Heart left ventricle (tissue), 16 donors: ENCODE results near the gene MAML1. TPM values are rescaled to one million over a fixed set of nuclear protein-coding genes. Genes with fewer than 3 reads are reported as not detected.
"Not testable (repeated sequence)": the region's sequence is repeated elsewhere in the genome, so short reads cannot be mapped to it uniquely, and the experiment has no call there.

Experiments used
- ATAC-seq, 4 donors: fragments of 200-7000 bp; cut with Tn5 transposase; one replicate each; pipeline ENCODE4 v1.9.1; 2020 to 2022; ENCODE audit warnings: moderate library complexity in 4 of 4, mild to moderate bottlenecking in 3 of 4, moderate number of reproducible peaks in 1 of 4
- DNase-seq, 5 donors: peaks; one replicate each; pipeline ENCODE4 v3.0.0-alpha.2; 2020
- H3K27ac ChIP-seq, 12 donors: fragments of 200-600 bp; sonication (generic) in 4 of 12; one replicate each; pipeline versions ENCODE4 v1.5.0 to v1.8.0; 2016 to 2022; ENCODE audit warnings: mild to moderate bottlenecking in 2 of 12
- H3K27me3 ChIP-seq, 9 donors: fragments of 200-600 bp; sonication (generic) in 2 of 9; one replicate each; pipeline versions ENCODE4 v1.5.1 to v1.8.0; 2016 to 2022; ENCODE audit warnings: mild to moderate bottlenecking in 3 of 9
- H3K36me3 ChIP-seq, 9 donors: fragments of 200-600 bp; sonication (generic) in 2 of 9; one replicate each; pipeline versions ENCODE4 v1.5.0 to v1.8.0; 2018 to 2022; ENCODE audit warnings: mild to moderate bottlenecking in 2 of 9
- H3K4me1 ChIP-seq, 12 donors: fragments of 200-600 bp; sonication (generic) in 4 of 12; one replicate each; pipeline versions ENCODE4 v1.5.0 to v1.8.0; 2016 to 2022; ENCODE audit warnings: mild to moderate bottlenecking in 3 of 12
- H3K4me3 ChIP-seq, 12 donors: fragments of 200-600 bp; sonication (generic) in 4 of 12; one replicate each; pipeline versions ENCODE4 v1.5.0 to v1.8.0; 2017 to 2022; ENCODE audit warnings: mild to moderate bottlenecking in 9 of 12, moderate library complexity in 4 of 12
- H3K9me3 ChIP-seq, 12 donors: fragments of 200-600 bp; sonication (generic) in 4 of 12; one replicate each; pipeline versions ENCODE4 v1.5.0 to v1.8.0; 2016 to 2022; ENCODE audit warnings: mild to moderate bottlenecking in 1 of 12
- POLR2A ChIP-seq, 2 donors: fragments of 450-650 bp; IDR thresholded peaks; one replicate each; pipeline ENCODE4 v1.6.1; 2017; ENCODE audit warnings: antibody characterized with exemption in 2 of 2, mild to moderate bottlenecking in 2 of 2, moderate library complexity in 2 of 2
- WGBS, 4 donors: extraction: QIAGEN DNeasy Blood & Tissue Kit in 2 of 4; methylation state at CpG; one replicate each; pipeline versions ENCODE4 v1.1.5 to v1.1.7; 2013 to 2018; 5-methylcytosine and 5-hydroxymethylcytosine counted together
- intact Hi-C, 10 donors: fragments of 100-400 bp; cut with DNase I; formaldehyde crosslinking; loops; one replicate each; pipeline versions ENCODE4 v1.11.1 to v1.14.2; 2022
- polyA plus RNA-seq, 2 donors: library from polyadenylated mRNA; stranded (reverse); fragments of 200-250 nt; gene quantifications; one replicate each; pipeline ENCODE4 v1.2.3, GENCODE V29; 2013
- total RNA-seq, 9 donors: library from RNA; depleted of rRNA in 2 of 9; stranded (reverse); fragments of >200 nt in 2 of 9; fragmentation: NEBNext Ultra II Directional in 3 of 9; extraction: Animal tissue kit (Norgen Biotek cat#: 25700) in 3 of 9; gene quantifications; one replicate each; pipeline versions ENCODE4 v1.1.0 to v1.2.4, GENCODE V29; 2016 to 2023
- TF ChIP-seq, protein P1 (sequence below), 12 donors: fragments of 200-600 bp; sonication (generic) in 4 of 12; IDR thresholded peaks; one replicate each; pipeline versions ENCODE4 v1.5.0 to v1.8.0; 2018 to 2022; ENCODE audit warnings: antibody characterized with exemption in 12 of 12, mild to moderate bottlenecking in 5 of 12
- donor health status: ischemic (EF 13 %, LVEDD 7.1; RV severe dilation, severe dysfunction).
- donor health status: healthy with polysubstance abuse.
- donor health status: DM: no; HTN: yes; CAD: no.
- donor health status: DM: no; HTN: no; CAD: no.
- donor health status: ischemic (EF 25% LVEDD 6.9; RV normal size, moderate dysfunction).
- donor health status: ischemic (EF 25% LVEDD 5.7; RV mildly dilated, moderate dysfunction).
- donor health status: healthy.
- donor health status: DM: yes; HTN: yes; CAD: no.
- donor health status: ischemic (EF 35%, LVEDD 5.7; RV mildly dilated, moderate dysfunction).
- donor health status: nonischemic (EF 11% LVEDD 7.7; RV severe dilation, severe dysfunction).
- donor health status: DM: yes; HTN: yes; CAD: no.
- donor health status: PGD.
- donor health status: ischemic (EF 29% LVEDD 5.4; RV normal size, mild dysfunction).
- donor health status: nonischemic (EF 23%, LVEDD 6.1; RV moderate dilation, normal function).

MAML1 gene
- total and polyA plus RNA-seq, 11 donors, result 6.9 to 18.0 (median 11.8) TPM

DNA sequence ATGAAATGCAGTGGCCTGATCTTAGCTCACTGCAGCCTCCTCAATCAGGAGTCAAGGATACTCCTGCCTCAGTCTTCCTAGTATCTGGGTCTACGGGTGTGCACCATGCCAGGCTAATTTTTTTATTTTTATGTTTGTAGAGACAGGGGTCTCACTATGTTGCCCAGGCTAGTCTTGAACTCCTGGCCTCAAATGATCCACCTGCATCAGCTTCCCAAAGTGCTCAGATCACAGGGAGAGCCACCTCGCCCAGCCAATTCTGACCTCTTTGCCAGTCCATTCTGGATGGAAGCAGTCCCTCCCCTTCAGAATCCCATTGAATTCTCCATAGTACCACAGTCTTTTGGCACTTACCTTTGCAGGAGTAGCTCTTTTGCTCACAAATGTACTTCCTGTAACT is 35.5 kb upstream of the MAML1 start:
- H3K4me1 ChIP-seq, result peaks cover 0 to 41% (median 23%) of the 10 kb centered on the region in 12 donors
- WGBS, 4 donors, result 68 to 100% (median 99%) methylated on average over 2 of the region's 2 CpGs
- H3K36me3 ChIP-seq, result peaks cover 0 to 5% (median 0%) of the 10 kb centered on the region in 9 donors
- TF ChIP-seq POLR2A (IDR thresholded peaks at IDR 0.05), result no peak
- TF ChIP-seq, protein P1, sequence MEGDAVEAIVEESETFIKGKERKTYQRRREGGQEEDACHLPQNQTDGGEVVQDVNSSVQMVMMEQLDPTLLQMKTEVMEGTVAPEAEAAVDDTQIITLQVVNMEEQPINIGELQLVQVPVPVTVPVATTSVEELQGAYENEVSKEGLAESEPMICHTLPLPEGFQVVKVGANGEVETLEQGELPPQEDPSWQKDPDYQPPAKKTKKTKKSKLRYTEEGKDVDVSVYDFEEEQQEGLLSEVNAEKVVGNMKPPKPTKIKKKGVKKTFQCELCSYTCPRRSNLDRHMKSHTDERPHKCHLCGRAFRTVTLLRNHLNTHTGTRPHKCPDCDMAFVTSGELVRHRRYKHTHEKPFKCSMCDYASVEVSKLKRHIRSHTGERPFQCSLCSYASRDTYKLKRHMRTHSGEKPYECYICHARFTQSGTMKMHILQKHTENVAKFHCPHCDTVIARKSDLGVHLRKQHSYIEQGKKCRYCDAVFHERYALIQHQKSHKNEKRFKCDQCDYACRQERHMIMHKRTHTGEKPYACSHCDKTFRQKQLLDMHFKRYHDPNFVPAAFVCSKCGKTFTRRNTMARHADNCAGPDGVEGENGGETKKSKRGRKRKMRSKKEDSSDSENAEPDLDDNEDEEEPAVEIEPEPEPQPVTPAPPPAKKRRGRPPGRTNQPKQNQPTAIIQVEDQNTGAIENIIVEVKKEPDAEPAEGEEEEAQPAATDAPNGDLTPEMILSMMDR (IDR thresholded peaks at IDR 0.05), result no peak
- no peak for ATAC-seq
- intact Hi-C loops, result no loop called here
- no peak for DNase-seq
- H3K4me3 ChIP-seq, result no peak overlapping the region
- H3K27me3 ChIP-seq, result no peaks in the 10 kb centered on the region
- H3K27ac ChIP-seq, result peak overlapping the region in 11 of 12 donors; percentile 85 to 98 (median 96)
- no peaks in the 10 kb centered on the region for H3K9me3 ChIP-seq

GRCh38 chr5:179697543-179697942 is 35.1 kb upstream of the MAML1 start:
- H3K36me3 ChIP-seq, H3K27me3 ChIP-seq, DNase-seq, H3K9me3 ChIP-seq, intact Hi-C loops, ATAC-seq: not testable (repeated sequence)
- peak overlapping the region; percentile 64 to 98 (median 94) for H3K27ac ChIP-seq
- H3K4me3 ChIP-seq, result peak overlapping the region in 10 of 12 donors; percentile 83 to 97 (median 90)
- H3K4me1 ChIP-seq, result peaks cover 0 to 46% (median 24%) of the 10 kb centered on the region in 12 donors
- 95 to 97% (median 96%) methylated on average over 15 of the region's 15 CpGs for WGBS, 4 donors

- peak; percentile 99 for DNase-seq
- H3K27me3 ChIP-seq, result no peaks in the 10 kb centered on the region
- peak overlapping the region; percentile 61 to 98 (median 90) for H3K4me3 ChIP-seq
- intact Hi-C loops, result loop anchor here in 4 of 10 donors (1.0 to 2.0 kb wide), 5 partner anchors 19 to 73 kb away; partner anchors contain the start of gene MAML1 (in 3 of the 4)
- H3K27ac ChIP-seq, result peak overlapping the region; percentile 64 to 98 (median 97)
- peaks cover 0 to 51% (median 25%) of the 10 kb centered on the region in 12 donors for H3K4me1 ChIP-seq
- 1 to 7% (median 3%) methylated on average over 15 to 72 of the region's 72 CpGs for WGBS, 4 donors
- H3K9me3 ChIP-seq, result no peaks in the 10 kb centered on the region
- ATAC-seq, result peak; percentile 95 to 98 (median 98)
- TF ChIP-seq POLR2A (IDR thresholded peaks at IDR 0.05), result peak in 1 of 2 donors; percentile 89
- TF ChIP-seq, protein P1 (IDR thresholded peaks at IDR 0.05), result peak in 5 of 12 donors; percentile 12 to 33 (median 15)
- peaks cover 0 to 16% (median 0%) of the 10 kb centered on the region in 9 donors for H3K36me3 ChIP-seq
Observed at GRCh38 chr5:179697993-179698934, 34.4 kb upstream of the MAML1 start.

GRCh38 chr5:179698935-179699615 is 33.5 kb upstream of the MAML1 start, which contains the start of gene CANX:
Gene CANX, plus strand, starts transcription at chr5:179698967. Its CDS starts 6,715 bp downstream, at chr5:179705682.
- peak; percentile 63 to 66 for TF ChIP-seq POLR2A (IDR thresholded peaks at IDR 0.05)
- TF ChIP-seq, protein P1 (IDR thresholded peaks at IDR 0.05), result no peak

More at GRCh38 chr5:179698935-179699615, 33.5 kb upstream of the MAML1 start, which contains the start of gene CANX:
- intact Hi-C loops, result loop anchor here in 4 of 10 donors (1.0 to 2.0 kb wide), 5 partner anchors 20 to 74 kb away; partner anchors contain the start of gene MAML1 (in 3 of the 4)
- ATAC-seq (peak in 1 of 4 donors; percentile 29), DNase-seq (no peak)
- peak within 1 kb of the TSS; percentile 82 to 98 (median 97) for H3K27ac ChIP-seq
- no peaks in the 10 kb centered on the region for H3K27me3 ChIP-seq
- H3K4me1 ChIP-seq, result peaks cover 0 to 56% (median 25%) of the 10 kb centered on the region in 12 donors
- 0 to 1% (median 1%) methylated on average over 14 to 58 of the region's 58 CpGs for WGBS, 4 donors
- H3K4me3 ChIP-seq, result peak within 1 kb of the TSS; percentile 61 to 98 (median 90)
- H3K36me3 ChIP-seq, result peaks cover 0 to 22% (median 0%) of the 10 kb centered on the region in 9 donors
- H3K9me3 ChIP-seq, result no peaks in the 10 kb centered on the region
